Measurements from ENCODE around the gene NOTCH4.
"Not testable (repeated sequence)": the region's sequence is repeated elsewhere in the genome, so short reads cannot be mapped to it uniquely, and the experiment has no call there.

NOTCH4 gene

DNA sequence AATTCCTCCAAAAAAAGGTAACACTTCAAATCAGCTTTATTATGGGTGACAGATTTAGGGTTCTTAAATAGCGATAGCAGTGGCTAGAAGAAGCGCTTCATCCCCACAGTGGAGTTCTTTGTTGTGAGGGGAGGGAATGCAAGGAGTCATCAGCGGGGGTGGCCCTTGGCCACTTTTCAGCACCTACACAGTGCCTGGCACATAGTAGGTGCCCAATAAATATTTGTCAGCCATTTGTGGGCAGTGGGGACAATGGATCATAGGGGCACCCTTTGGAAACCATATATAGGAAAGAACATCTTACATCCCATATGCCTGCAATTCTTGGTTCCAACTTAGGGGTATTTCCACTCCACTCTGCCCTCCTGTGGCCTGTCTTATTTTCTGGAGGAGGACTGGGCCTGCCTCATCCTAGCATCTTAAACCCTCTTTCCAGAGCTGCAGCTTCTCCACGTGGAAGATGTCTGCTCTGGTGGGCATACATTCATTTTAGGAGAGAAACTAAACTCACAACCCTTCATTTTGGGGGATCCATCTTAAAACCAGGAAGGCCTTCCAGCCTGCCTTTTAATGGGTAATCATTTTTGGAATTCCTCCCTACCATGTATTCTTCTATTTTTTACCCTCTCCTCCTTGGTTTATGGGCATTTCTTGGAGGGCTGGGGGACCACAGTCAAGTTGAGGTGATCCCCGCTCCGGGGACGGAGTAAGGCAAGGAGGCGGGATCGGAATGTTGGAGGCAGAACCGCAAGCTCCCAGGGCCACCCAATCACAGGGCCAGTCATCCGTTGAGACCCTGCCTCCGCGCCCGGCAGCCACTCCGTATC, 28.8 kb downstream of the NOTCH4 start:
- in situ Hi-C loops (cut with MboI; ENCODE audit: low sequenced_read_pairs), result no loop called here

DNA sequence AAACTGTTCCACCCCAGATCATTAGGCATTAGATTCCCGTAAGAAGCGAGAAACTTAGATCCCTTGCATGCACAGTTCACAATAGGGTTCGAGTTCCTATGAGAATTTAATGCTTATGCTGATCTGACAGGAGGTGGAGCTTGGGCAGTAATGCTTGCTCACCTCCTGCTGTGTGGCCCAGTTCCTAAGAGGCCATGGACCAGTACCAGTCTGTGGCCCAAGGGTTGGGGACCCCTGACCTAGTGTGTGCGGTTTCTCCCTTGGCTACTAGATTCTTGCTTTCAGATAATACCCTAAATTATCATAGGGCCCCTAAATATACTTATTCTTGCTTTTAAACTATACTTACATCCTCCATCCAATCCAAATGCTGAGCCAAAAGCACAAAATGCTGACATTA, 29.5 kb downstream of the NOTCH4 start:
- in situ Hi-C loops (cut with MboI; ENCODE audit: low sequenced_read_pairs), result no loop called here

DNA sequence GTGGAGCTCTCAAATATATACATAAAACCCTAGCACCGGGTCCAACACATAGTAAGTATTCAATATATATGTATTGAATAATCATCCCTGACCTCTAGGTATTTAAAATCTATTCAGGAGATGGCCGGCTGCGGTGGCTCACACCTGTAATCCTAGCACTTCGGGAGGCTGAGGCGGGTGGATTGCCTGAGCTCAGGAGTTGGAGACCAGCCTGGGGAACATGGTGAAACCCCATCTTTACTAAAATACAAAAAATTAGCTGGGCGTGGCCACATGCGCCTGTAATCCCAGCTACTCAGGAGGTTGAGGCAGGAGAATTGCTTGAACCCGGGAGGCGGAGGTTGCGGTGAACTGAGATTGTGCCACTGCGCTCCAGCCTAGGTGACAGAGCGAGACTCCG, 30.8 kb downstream of the NOTCH4 start:
- in situ Hi-C loops (cut with MboI; ENCODE audit: low sequenced_read_pairs), result not testable (repeated sequence)

DNA sequence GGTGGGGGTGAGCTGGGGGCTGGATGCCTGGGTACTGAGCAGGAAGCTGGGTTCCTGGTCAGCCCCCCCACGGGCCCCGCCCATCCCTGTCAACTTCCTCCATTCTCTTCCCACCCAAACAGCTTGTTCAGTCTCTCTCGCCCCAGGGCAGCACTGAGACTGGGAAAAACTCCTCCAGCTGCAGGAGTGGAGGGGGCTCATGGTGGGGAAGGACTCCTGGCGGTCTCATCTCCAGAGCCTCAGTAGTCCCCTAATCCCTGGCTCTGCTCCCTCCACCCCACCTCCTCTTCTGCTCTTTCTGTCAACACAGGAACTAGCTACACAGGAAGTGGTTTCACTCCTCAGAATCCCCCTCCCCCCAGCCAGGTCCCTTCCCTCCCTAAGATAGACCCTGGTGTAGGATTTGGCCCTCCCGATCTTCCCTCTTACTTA, 31.2 kb downstream of the NOTCH4 start, which contains the start of gene GPSM3:
GPSM3 (minus strand) TSS at position 36 of the 432 bp plus-strand sequence. CDS start 130 bp downstream, outside the sequence.
- in situ Hi-C loops (cut with MboI; ENCODE audit: low sequenced_read_pairs), result no loop called here

DNA sequence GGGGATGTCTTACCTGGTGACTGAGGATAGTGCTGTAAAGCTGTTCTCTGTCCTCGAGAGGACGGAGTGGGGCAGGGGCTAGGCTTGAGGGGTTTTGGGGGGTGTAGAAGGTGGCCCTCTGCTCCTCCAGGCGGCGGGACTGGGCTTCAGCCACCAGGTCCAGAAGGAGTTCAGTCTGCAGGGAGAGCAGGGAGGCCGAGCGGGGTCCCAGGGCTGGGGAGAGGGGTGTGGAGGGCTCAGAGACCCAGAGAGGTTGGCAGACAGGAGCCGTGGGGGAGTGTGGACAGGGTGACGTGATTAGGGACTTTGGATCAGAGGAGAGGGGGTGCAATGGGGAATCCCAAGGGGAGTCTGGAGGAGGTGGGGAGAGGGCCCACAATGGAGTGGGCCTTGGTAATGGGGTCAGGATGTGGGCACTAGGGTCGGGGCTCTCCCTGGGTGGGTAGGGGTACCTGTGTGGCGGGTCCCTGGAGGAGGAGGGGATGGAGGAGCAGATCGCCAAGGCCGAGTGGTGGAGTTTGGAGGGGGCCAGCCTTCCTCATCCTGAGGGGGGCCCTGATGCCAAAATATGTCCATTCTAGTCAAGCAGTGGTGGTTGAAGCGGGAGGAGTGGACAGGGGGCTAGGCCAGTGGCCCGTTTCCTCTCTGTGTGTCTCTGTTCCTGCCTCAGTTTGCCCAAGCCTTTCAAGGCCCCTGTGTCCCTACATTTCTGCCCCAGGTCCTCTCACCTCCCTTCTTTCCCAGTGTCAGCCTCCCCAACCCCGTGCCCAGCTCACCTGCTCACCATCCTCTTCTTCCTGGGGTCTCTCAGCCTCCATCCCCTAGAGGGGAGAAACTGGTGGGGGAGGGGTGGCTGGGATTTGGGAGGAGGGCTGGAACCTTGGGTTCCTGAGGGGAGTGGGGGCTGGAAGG, 31.9 kb downstream of the NOTCH4 start:
- in situ Hi-C loops (cut with MboI; ENCODE audit: low sequenced_read_pairs), result no loop called here

DNA sequence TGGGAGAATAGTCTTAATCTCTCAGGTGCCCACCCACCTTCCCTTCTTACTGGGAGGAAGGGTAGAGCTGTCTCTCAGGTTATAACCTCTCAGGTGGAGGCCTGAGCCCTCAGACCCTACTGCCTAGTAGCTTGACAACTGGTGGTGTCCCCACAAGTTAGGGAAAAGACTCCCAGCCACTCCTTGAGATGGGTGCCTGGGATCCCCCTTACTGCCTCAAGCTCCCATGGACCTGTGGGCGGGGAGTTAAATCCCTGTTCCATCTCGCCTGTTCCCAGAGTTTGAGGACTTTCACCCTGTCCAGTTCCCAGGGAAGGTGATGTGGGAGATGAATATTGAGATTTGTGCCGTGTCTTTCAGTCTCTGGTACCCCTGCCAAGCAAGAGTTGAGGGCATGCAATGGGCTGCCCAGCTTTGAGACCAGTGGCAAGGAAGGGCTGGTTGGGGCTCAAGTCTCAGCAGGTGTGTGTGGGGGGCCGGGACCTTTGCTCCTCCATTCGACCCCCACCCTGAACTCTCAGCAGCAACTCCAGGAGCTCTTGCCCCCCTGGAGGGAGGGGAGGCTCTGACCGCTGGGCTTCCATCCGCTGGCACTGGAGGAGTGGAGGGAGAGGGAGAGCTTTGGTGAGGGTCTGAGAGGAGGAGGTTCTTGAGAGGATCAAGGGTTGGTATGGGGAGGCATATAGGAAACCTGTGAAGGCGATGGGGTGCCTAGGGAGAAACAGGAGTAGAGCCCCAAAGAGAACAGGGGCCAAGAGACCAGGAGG, 32.8 kb downstream of the NOTCH4 start:
- in situ Hi-C loops (cut with MboI; ENCODE audit: low sequenced_read_pairs), result no loop called here

DNA sequence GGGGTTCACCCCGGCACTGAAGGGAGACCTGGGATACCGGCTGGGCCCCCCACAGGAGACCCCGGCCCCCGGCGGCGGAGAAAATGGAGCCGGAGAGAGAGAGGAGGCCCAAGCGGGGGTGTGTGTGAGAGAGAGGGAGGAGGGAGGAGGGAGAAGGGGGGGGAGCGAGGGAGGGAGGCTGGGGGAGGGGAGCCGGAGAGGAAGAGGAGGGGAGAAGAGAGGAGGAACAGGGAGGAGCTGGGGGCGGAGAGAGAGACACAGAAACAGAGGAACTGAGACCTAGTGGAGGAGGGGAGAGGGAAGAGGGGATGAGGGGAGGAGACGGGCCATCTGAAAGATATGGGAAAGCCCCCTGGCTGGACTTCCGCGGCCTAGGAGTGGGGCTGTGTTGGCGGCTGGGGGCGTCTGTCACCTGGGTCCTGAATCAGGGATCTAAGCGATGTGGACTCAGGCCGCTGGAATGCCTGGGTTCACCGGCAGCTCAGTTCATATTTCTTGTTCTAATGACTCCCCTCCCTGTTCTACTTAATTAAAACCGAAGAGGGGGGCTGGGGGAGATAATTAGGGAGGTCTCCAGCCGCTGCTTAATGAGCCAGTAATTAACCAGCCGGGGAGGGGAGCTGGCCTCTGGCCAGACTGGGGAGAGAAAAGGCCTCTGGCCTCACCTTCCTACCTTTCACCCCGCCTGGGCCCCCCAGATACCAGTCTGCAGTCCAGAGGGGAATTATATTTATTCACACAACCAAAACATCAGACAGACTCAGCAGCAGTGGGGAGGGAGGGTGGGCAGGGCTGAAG, 33.6 kb downstream of the NOTCH4 start, which contains the start of gene PBX2:
PBX2 (minus strand) TSS at position 149 of the 798 bp plus-strand sequence. CDS start 287 bp downstream, outside the sequence.
- in situ Hi-C loops (cut with MboI; ENCODE audit: low sequenced_read_pairs), result no loop called here

DNA sequence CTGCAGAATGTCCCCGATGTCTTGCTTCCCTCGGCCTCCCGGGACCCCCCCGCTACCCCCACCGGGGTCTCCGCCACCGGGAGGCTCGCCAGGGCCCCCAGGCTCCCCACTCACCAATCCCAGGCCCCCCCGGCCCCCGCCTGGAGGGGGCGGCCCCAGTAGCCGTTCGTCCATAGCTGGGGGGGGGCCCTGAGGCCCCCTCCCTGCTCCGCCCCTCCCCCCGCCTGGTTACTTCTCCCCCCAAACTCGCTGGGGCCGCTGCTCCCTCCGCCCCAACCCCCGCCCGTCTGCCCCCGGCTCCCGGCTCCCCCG, 34.2 kb downstream of the NOTCH4 start:
- in situ Hi-C loops (cut with MboI; ENCODE audit: low sequenced_read_pairs), result no loop called here

DNA sequence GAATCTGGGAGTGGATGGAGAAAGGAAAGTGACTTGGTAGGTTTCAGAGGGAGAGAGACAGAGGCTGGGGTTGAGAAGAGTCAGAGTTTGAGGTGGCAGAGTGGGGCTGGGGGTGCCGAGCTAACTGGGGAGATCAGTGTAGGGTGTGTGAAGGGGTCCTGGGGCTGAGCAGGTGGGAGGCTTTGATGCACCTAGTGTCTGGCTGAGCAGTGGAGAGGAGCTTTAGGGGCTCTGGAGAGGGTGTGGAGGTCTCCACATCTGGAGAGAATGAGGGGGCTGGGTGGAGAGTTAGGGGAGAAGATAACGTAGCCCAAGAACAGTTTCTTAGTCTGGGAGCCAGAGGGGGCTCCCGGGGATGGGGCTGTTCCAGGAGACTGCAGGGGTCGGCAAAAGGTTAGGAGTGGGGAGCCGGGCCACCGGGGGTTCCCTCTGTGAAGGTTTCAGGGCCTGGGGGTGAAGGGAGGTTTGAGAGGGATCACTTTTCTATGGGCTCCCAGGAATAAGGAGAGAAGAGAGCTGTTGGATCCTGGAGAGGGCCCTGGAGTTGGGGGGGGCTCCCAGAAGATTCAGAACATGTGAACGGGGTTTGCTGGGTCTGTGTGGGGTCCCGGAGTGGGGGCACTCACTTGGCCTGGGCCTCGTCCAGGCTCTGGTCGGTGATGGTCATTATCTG, 34.7 kb downstream of the NOTCH4 start:
- in situ Hi-C loops (cut with MboI; ENCODE audit: low sequenced_read_pairs), result no loop called here

DNA sequence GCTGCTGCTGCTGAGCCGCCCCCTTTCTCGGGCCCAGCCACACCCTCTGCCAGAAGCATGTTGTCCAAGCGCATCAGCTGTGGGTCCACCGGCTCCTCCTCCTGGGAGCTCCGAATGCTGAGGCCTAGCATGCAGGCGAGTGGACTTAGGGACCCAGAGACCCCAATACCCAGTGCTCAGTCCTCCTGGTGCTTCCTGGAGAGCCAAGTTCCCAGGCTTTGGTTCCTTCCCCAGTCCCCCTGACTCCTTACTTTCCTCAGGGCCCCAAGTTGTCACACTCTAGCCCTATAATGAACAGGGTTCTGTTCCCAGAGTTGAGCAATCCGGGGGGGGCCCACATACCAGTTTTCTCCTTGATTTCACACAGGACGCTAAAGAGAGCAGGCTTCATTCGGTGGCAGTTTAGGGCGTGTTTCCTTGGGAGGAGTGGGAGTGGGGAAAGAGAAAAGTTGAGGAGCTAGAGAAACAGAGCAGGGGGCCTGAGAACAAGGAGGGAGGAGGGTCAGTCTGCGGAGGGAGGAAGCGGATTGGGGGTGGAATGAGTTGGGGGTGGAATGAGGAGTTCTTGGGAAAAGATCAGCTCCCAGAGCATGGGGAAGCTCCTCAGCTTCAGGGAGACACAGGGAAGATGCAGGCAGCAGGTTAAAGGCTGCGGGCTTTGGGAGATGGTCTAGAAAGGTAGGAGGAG, 35.3 kb downstream of the NOTCH4 start:
- in situ Hi-C loops (cut with MboI; ENCODE audit: low sequenced_read_pairs), result no loop called here

DNA sequence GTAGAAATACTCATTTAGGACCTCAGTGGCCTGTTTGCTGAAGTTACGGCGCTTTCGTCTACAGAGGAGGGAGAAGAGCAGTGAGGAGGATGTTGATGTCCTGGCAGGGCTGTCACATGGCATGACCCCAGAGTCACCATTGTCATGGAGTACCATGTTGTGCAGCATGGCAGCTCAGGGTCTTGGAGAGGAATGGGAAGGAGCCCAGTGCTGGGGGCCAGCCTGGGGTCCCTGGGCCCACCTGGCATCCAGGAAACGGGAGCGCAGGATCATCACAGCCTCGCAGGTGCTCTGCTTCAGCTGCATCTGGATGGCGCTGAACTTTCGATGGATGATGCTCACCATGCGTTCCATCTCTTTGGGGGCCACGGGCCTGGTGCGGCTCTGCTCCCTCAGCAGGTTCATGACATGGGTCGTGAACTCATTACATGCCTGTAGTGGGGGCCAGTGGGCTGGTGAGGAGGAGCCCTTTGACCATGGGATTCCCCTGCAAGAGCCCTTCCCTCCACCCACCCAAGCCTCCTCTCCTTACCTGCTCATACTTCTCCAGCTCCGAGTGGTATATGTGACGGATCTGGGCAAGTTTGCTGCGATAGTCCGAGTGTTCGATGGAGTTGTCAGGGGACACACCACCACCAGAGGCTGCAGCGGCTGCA, 36.0 kb downstream of the NOTCH4 start:
- in situ Hi-C loops (cut with MboI; ENCODE audit: low sequenced_read_pairs), result not testable (repeated sequence)

DNA sequence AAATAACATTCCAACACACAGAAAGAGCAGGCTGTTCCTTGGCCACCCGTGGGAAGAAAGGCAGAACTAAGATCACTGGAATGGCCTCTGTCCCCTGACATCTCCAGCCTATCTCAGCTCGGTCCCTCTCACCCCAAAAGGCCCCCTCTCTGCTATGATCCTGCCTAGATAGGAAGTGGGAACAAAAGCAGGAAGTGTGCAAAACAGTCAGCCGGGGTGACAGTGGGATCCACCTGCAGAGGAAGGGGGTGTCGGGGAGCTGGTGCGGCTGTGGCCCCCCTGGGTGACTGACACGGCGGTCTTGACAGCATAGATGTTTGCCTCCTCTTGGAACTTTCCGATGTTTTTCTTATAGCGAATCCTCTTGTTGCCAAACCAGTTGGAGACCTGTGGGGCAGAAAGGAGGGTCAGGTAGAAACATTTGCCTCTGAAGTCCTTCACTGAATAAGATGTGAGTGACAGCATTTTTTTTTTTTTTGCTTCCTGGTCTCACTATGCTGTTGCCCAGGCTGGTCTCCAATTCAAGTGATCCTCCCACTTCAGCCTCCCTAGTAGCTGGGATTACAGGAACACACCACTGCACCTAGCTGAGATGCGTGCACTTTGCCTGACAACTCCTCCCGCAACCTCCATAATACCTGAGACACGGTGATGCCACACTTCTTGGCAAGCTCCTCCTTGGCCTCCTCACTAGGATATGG, 36.7 kb downstream of the NOTCH4 start:
- in situ Hi-C loops (cut with MboI; ENCODE audit: low sequenced_read_pairs), result no loop called here

DNA sequence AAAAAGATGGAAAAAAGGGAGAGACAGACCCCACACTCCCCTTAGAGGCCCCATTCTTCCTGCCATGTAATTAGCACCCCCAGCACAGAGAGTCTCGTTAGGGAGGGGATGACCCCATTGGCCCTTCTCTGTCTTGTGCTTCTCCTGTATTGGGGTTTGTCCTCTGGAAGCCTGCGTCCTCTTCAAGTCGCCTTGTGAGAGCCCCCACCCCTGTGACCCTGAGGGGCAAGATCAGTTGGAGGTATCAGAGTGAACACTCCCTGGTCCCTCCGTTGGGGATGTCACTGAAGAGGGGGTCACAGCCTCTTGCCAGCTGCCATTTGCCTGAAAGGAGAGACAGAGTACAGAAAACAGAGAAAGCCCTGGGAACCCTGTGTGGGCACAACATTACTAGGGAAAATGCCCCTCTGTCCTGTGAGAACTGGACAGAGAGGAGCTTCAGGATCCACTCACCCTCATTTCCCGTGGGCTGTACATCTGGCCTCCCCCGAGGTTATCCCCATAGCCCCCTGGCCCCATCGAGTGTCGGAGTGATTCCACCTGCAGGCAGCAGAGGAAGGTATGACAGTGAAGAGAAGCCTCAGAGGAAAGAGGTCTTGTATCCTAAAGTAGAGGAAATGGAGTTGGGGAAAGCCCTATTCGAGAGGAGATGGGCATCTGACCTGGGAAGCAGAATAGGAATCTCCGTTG, 37.6 kb downstream of the NOTCH4 start:
- in situ Hi-C loops (cut with MboI; ENCODE audit: low sequenced_read_pairs), result not testable (repeated sequence)

DNA sequence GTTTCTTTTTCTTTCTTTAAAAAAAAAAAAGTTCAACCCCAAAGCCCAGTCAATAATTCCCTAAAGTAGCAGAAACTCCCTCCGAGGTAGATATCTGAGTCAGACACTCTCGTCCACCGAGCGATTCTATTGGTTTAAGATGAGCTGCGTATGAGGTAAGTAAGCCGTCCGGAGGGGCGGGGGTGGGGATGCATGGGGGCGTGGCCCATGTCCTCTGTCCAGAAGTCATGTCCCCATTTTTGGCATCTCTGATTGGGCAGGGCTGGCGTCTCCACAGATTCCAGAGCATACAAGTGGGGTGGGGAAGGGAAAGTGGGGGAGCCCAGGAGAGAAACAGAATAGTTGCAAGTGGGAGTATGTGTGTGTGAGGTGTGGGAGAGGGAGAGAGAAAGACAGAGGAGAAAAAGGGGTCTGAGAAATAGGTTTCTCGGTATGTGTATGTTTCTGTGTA, 38.2 kb downstream of the NOTCH4 start:
- in situ Hi-C loops (cut with MboI; ENCODE audit: low sequenced_read_pairs), result not testable (repeated sequence)

DNA sequence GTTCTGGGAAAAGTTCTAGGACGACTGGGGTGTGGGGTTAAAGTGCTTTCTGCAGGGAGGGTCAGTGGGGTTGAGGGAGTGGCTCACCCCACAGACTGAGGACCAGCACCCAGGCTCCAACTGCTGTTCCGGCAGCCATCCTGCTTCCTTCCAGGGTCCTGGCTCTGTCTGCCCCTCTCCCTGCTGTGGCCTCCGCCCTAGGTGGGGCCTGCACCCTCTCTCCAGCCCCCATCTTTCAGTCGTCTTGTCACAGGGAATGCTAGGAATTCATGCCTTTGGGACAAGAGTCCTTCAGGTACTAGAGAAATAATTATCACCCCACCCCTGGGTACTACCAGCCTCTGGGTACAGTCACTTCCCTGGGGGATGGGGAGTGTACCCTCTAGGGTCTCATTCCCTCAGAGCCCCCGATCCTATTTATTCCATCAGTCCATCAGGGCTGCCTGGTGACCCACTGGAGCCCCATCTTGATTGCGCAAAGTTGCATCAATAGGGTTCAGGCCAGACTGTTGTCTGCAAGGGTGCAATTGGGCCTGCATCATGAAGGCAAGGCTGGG, 39.7 kb downstream of the NOTCH4 start, which contains the start of gene AGER:
AGER (minus strand) TSS at position 170 of the 557 bp plus-strand sequence; CDS start at position 139, 31 bp downstream.
- in situ Hi-C loops (cut with MboI; ENCODE audit: low sequenced_read_pairs), result no loop called here

DNA sequence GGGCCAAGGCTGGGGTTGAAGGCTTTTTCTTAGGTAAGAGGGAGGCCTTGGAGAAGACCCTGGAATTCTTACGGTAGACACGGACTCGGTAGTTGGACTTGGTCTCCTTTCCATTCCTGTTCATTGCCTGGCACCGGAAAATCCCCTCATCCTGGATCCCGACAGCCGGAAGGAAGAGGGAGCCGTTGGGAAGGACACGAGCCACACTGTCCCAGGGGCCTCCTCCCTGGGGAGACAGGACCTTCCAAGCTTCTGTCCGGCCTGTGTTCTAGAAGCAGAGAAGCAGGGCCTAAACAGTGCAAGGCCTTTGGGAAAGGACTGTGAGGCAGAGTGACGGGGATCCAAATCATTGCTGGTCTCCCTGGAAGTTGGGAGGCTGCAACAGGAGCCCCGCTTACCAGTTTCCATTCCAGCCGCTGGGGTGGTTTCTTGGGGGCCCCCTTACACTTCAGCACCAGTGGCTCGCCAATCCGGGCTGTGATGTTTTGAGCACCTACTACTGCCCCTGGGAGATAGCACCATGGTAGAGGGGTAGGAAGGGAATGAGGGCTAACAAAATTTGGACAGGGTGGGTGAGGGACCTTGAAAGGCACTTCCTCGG, 40.3 kb downstream of the NOTCH4 start:
- in situ Hi-C loops (cut with MboI; ENCODE audit: low sequenced_read_pairs), result no loop called here
